IMR-90 (cell line): Measurements from ENCODE around the gene ZNF384. TPM values are rescaled to one million over a fixed set of nuclear protein-coding genes. Genes with fewer than 3 reads are reported as not detected.

Experiments used
- ATAC-seq: fragments of 200-7000 bp; cut with Tn5 transposase; 2 replicates; pipeline ENCODE4 v1.9.1; 2020; ENCODE audit warnings: low read depth, mild to moderate bottlenecking, moderate library complexity
- BruUV-seq: library from RNA; stranded (reverse); fragments of 400-500 nt; replicated peaks from 2 replicates; lab custom pipeline; 2021; lab: Mats Ljungman, UMichigan
- CTCF ChIA-PET: fragments of 300-600 bp; formaldehyde crosslinking; extraction: SDS; loops from one replicate; lab custom pipeline; 2021; ENCODE audit warnings: antibody characterized with exemption; lab: Yijun Ruan, JAX
- POLR2A ChIA-PET: fragments of 300-600 bp; sonication (Branson Sonifier 250); formaldehyde crosslinking; loops from one replicate; lab custom pipeline; 2022; ENCODE audit warnings: antibody characterized with exemption; ENCODE audit not compliant: unreplicated experiment; lab: Charles Lee
- DNase-seq: peaks from one replicate; pipeline ENCODE4 v3.0.0; 2013
- H2AFZ ChIP-seq: replicated peaks from 2 replicates; pipeline ENCODE3; 2013; ENCODE audit warnings: low read length, mild to moderate bottlenecking; ENCODE audit not compliant: poor library complexity
- H2AK5ac ChIP-seq: 2 replicates; pipeline ENCODE4 v1.6.1; 2013; ENCODE audit warnings: low read depth, low read length, inconsistent platforms
- H2AK9ac ChIP-seq: replicated peaks from 2 replicates; pipeline ENCODE3; 2013; ENCODE audit warnings: mild to moderate bottlenecking, low read depth, low read length, moderate library complexity; ENCODE audit not compliant: poor library complexity
- H2BK120ac ChIP-seq: 2 replicates; pipeline ENCODE4 v1.6.1; 2013; ENCODE audit warnings: low read depth, low read length, inconsistent platforms
- H2BK15ac ChIP-seq: 3 replicates; pipeline ENCODE4 v1.6.1; 2013; ENCODE audit warnings: low read depth, low read length, inconsistent platforms
- H2BK20ac ChIP-seq: 2 replicates; pipeline ENCODE4 v1.6.1; 2013; ENCODE audit warnings: low read depth, mild to moderate bottlenecking, inconsistent platforms, low read length, moderate library complexity
- H2BK5ac ChIP-seq: 2 replicates; pipeline ENCODE4 v1.6.1; 2013; ENCODE audit warnings: mild to moderate bottlenecking, low read depth, low read length, inconsistent platforms; ENCODE audit not compliant: poor library complexity, severe bottlenecking
- H3K14ac ChIP-seq: replicated peaks from 2 replicates; pipeline ENCODE4 v1.6.1; 2013; ENCODE audit warnings: low read depth, low read length, inconsistent platforms
- H3K18ac ChIP-seq: 2 replicates; pipeline ENCODE4 v1.6.1; 2013; ENCODE audit warnings: low read depth, low read length, control low read depth
- H3K23ac ChIP-seq: 2 replicates; pipeline ENCODE4 v1.6.1; 2013; ENCODE audit warnings: low read depth, low read length, inconsistent platforms
- H3K27ac ChIP-seq: 2 replicates; pipeline ENCODE4 v1.5.1; 2013; ENCODE audit warnings: mild to moderate bottlenecking, control low read depth, low read length; ENCODE audit not compliant: insufficient read depth
- H3K27me3 ChIP-seq: 2 replicates; pipeline ENCODE4 v1.6.1; 2013; ENCODE audit warnings: low read length; ENCODE audit not compliant: control insufficient read depth, insufficient read depth
- H3K36me3 ChIP-seq: 2 replicates; pipeline ENCODE4 v1.6.1; 2013; ENCODE audit warnings: low read length, mixed read lengths; ENCODE audit not compliant: control insufficient read depth, insufficient read depth
- H3K4ac ChIP-seq: 2 replicates; pipeline ENCODE4 v1.6.1; 2013; ENCODE audit warnings: low read depth, low read length, inconsistent platforms
- H3K4me1 ChIP-seq: 2 replicates; pipeline ENCODE4 v1.6.1; 2013; ENCODE audit warnings: low read length, mixed read lengths; ENCODE audit not compliant: control insufficient read depth, insufficient read depth
- H3K4me2 ChIP-seq: 2 replicates; pipeline ENCODE4 v1.6.1; 2013; ENCODE audit warnings: low read depth, mild to moderate bottlenecking, control low read depth, low read length, moderate library complexity
- H3K4me3 ChIP-seq: 2 replicates; pipeline ENCODE4 v1.5.1; 2013; ENCODE audit warnings: low read depth, mild to moderate bottlenecking, control low read depth, low read length, moderate library complexity; ENCODE audit not compliant: insufficient read depth
- H3K56ac ChIP-seq: 2 replicates; pipeline ENCODE4 v1.6.1; 2013; ENCODE audit warnings: low read length, inconsistent platforms; ENCODE audit not compliant: insufficient read depth; ENCODE audit errors: extremely low read depth
- H3K79me1 ChIP-seq, 2 experiments: 2 replicates each; pipeline ENCODE4 v1.6.1; 2013; ENCODE audit warnings: low read length in 2 of 2, inconsistent platforms in 1 of 2, low read depth in 1 of 2
- H3K9ac ChIP-seq: 2 replicates; pipeline ENCODE4 v1.6.1; 2013; ENCODE audit warnings: low read depth, low read length, control low read depth
- H3K9me1 ChIP-seq: 2 replicates; pipeline ENCODE4 v1.6.1; 2013; ENCODE audit warnings: low read length, inconsistent platforms; ENCODE audit not compliant: insufficient read depth
- H3K9me3 ChIP-seq: 2 replicates; pipeline ENCODE4 v1.6.1; 2013; ENCODE audit warnings: low read length; ENCODE audit not compliant: control insufficient read depth, insufficient read depth
- H4K20me1 ChIP-seq: 2 replicates; pipeline ENCODE4 v1.6.1; 2013; ENCODE audit warnings: low read length, inconsistent platforms; ENCODE audit not compliant: insufficient read depth
- H4K5ac ChIP-seq: 2 replicates; pipeline ENCODE4 v1.6.1; 2013; ENCODE audit warnings: mild to moderate bottlenecking, low read depth, low read length, control low read depth
- H4K8ac ChIP-seq, 2 experiments: 2 replicates each; pipeline ENCODE4 v1.6.1; 2013; ENCODE audit warnings: low read depth in 2 of 2, low read length in 2 of 2, control low read depth in 1 of 2, inconsistent platforms in 1 of 2
- H4K91ac ChIP-seq: 2 replicates; pipeline ENCODE4 v1.6.1; 2013; ENCODE audit warnings: low read depth, low read length, inconsistent platforms; ENCODE audit not compliant: insufficient read depth
- BHLHE40 ChIP-seq: fragments of 150-350 bp; IDR thresholded peaks from 2 replicates; pipeline ENCODE4 v1.6.1; 2016; ENCODE audit warnings: mild to moderate bottlenecking, low read depth, low read length
- CHD1 ChIP-seq: IDR thresholded peaks from 2 replicates; pipeline ENCODE4 v1.6.1; 2012; ENCODE audit warnings: low read depth, low read length, improper control_type of control experiment
- CTCF ChIP-seq: conservative IDR thresholded peaks from 2 replicates; pipeline ENCODE4 v1.5.1; 2012; ENCODE audit warnings: mild to moderate bottlenecking, low read depth, low read length, improper control_type of control experiment
- MAFK ChIP-seq: IDR thresholded peaks from 2 replicates; pipeline ENCODE4 v1.6.1; 2012; ENCODE audit warnings: low read depth, low read length, improper control_type of control experiment
- MXI1 ChIP-seq: IDR thresholded peaks from 2 replicates; pipeline ENCODE4 v1.6.1; 2012; ENCODE audit warnings: low read depth, mild to moderate bottlenecking, low read length, moderate library complexity, borderline replicate concordance
- POLR2A ChIP-seq: IDR thresholded peaks from 2 replicates; pipeline ENCODE4 v1.6.1; 2012; ENCODE audit warnings: mild to moderate bottlenecking, low read depth, low read length
- USF2 ChIP-seq: fragments of 150-350 bp; IDR thresholded peaks from 2 replicates; pipeline ENCODE4 v1.6.1; 2017; ENCODE audit warnings: mild to moderate bottlenecking, antibody characterized with exemption, low read length, low read depth
- WGBS, 2 experiments: methylation state at CpG; one replicate each; pipeline versions ENCODE4 v1.1.5 to v1.1.7; 2013; ENCODE audit warnings: missing lambda C conversion rate in 2 of 2; ENCODE audit not compliant: insufficient read length in 1 of 2; ENCODE audit errors: extremely low coverage in 2 of 2; 5-methylcytosine and 5-hydroxymethylcytosine counted together
- dilution Hi-C: fragments of 300-500 bp; cut with HindIII; formaldehyde crosslinking; loops from one replicate; pipeline ENCODE4 v1.14.3; 2018; ENCODE audit warnings: low sequenced_read_pairs; ENCODE audit not compliant: unreplicated experiment
- in situ Hi-C: fragments of 300-500 bp; cut with MboI; formaldehyde crosslinking; loops from 3 replicates; pipeline ENCODE4 v1.14.3; 2019; ENCODE audit warnings: low sequenced_read_pairs, inconsistent platforms, mixed read lengths
- intact Hi-C: fragments of 100-400 bp; cut with micrococcal nuclease; formaldehyde crosslinking; loops from 2 replicates; pipeline ENCODE4 v1.10.0; 2022
- polyA plus RNA-seq, 3 experiments: library from polyadenylated mRNA; depleted of rRNA; stranded (reverse); fragments of >200 nt; gene quantifications; 2 replicates each; pipeline ENCODE4 v1.2.3, GENCODE V29; 2012; ENCODE audit warnings: low replicate concordance in 1 of 3
- total RNA-seq: library from RNA; depleted of rRNA; stranded (reverse); fragments of >200 nt; gene quantifications from 2 replicates; pipeline ENCODE4 v1.2.3, GENCODE V29; 2012

The ZNF384 gene
- total and polyA plus RNA-seq, 2 of the 4 experiments (the other 2 are of a cell fraction), result 16.3 to 55.6 TPM

GRCh38 chr12:6652391-6652790 is 36.8 kb downstream of the ZNF384 start:
- DNase-seq (no peak), ATAC-seq (no peak)
- Histone ChIP-seq H2AK9ac (no peak overlapping the region), H3K18ac (no peak overlapping the region), H3K4ac (no peak overlapping the region), H2BK120ac (no peak overlapping the region), H4K5ac (no peak overlapping the region), H3K9ac (no peak overlapping the region), H2BK5ac (no peak overlapping the region), H2BK15ac (no peak overlapping the region), H2AFZ (no peak overlapping the region), H3K9me1 (no peaks in the 10 kb centered on the region), H3K4me3 (no peak overlapping the region), H3K23ac (no peak overlapping the region), H3K27me3 (no peaks in the 10 kb centered on the region), H3K36me3 (peaks cover 52% of the 10 kb centered on the region), H4K91ac (no peak overlapping the region), H3K56ac (no peak overlapping the region), H3K4me2 (no peak overlapping the region), H2AK5ac (no peak overlapping the region), H4K8ac (no peak overlapping the region), H3K4me1 (no peaks in the 10 kb centered on the region), H3K9me3 (no peaks in the 10 kb centered on the region), H3K27ac (no peak overlapping the region), H3K14ac (no peak overlapping the region), H2BK20ac (no peak overlapping the region), H4K20me1 (no peaks in the 10 kb centered on the region), H3K79me1 (peaks cover 0 to 2% of the 10 kb centered on the region in 2 experiments; a peak in 3 of 4 replicates)
- BruUV-seq, result no TSS peak
- TF ChIP-seq BHLHE40, result no peak
- TF ChIP-seq USF2, result no peak
- no peak for TF ChIP-seq MAFK
- TF ChIP-seq CHD1, result no peak
- no peak for TF ChIP-seq MXI1
- TF ChIP-seq POLR2A, result no peak
- no peak for TF ChIP-seq CTCF
- WGBS, 2 experiments, result 100% methylated on average over 4 of the region's 12 CpGs; no CpG with 5 or more reads in 1 of the 2 experiments
- ChIA-PET POLR2A (no interaction called here), CTCF (no interaction called here)
- intact Hi-C loops, result no loop called here
- dilution Hi-C loops, result no loop called here
- in situ Hi-C loops, result no loop called here
